Measurements from ENCODE around the gene RNLS. TPM values are rescaled to one million over a fixed set of nuclear protein-coding genes. Genes with fewer than 3 reads are reported as not detected.

The RNLS gene
- total RNA-seq, 2 donors from 2014 or later, result 2.1 to 2.4 TPM

GRCh38 chr10:88583584-88583957 lies 453 bp upstream of the RNLS start:
- Mint-ChIP-seq H3K36me3 (ENCODE audit: low read depth) (no peaks in the 10 kb centered on the region), H3K4me3 (peak overlapping the region; percentile 89), H3K27ac (peak overlapping the region; percentile 92), H3K9me3 (no peaks in the 10 kb centered on the region), H3K4me1 (peaks cover 5% of the 10 kb centered on the region), H3K27me3 (no peaks in the 10 kb centered on the region)
- ATAC-seq (replicated peaks), result no peak

GRCh38 chr10:88582411-88582805 lies 710 bp downstream of the RNLS start:
- H3K4me3 Mint-ChIP-seq, result peak overlapping the region; percentile 89
- H3K9me3 Mint-ChIP-seq, result no peaks in the 10 kb centered on the region
- no peaks in the 10 kb centered on the region for H3K27me3 Mint-ChIP-seq
- H3K27ac Mint-ChIP-seq, result peak overlapping the region; percentile 92
- ATAC-seq (replicated peaks), result no peak
- peaks cover 5% of the 10 kb centered on the region for H3K4me1 Mint-ChIP-seq
- no peaks in the 10 kb centered on the region for H3K36me3 Mint-ChIP-seq (ENCODE audit: low read depth)

GRCh38 chr10:88565072-88565471 lies 18.0 kb downstream of the RNLS start:
- no peak for ATAC-seq (replicated peaks)
- Mint-ChIP-seq H3K27ac (no peak overlapping the region), H3K4me1 (peaks cover 6% of the 10 kb centered on the region), H3K36me3 (ENCODE audit: low read depth) (no peaks in the 10 kb centered on the region), H3K4me3 (no peak overlapping the region), H3K9me3 (no peaks in the 10 kb centered on the region), H3K27me3 (no peaks in the 10 kb centered on the region)

- H3K4me3 Mint-ChIP-seq, result no peak overlapping the region
- peaks cover 12% of the 10 kb centered on the region for H3K4me1 Mint-ChIP-seq
- no peaks in the 10 kb centered on the region for H3K9me3 Mint-ChIP-seq
- H3K36me3 Mint-ChIP-seq (ENCODE audit: low read depth), result no peaks in the 10 kb centered on the region
- ATAC-seq (replicated peaks), result no peak
- no peak overlapping the region for H3K27ac Mint-ChIP-seq
- no peaks in the 10 kb centered on the region for H3K27me3 Mint-ChIP-seq
Observed at GRCh38 chr10:88562152-88562551, 21.0 kb downstream of the RNLS start.

- no peak for ATAC-seq (replicated peaks)
- Mint-ChIP-seq H3K27me3 (no peaks in the 10 kb centered on the region), H3K36me3 (ENCODE audit: low read depth) (no peaks in the 10 kb centered on the region), H3K9me3 (no peaks in the 10 kb centered on the region), H3K27ac (no peak overlapping the region), H3K4me1 (peaks cover 12% of the 10 kb centered on the region), H3K4me3 (no peak overlapping the region)
Observed at GRCh38 chr10:88557658-88558057, 25.5 kb downstream of the RNLS start.

GRCh38 chr10:88557256-88557655 lies 25.9 kb downstream of the RNLS start:
- Mint-ChIP-seq H3K4me3 (no peak overlapping the region), H3K36me3 (ENCODE audit: low read depth) (no peaks in the 10 kb centered on the region)

GRCh38 chr10:88555190-88555908 lies 27.8 kb downstream of the RNLS start:
- H3K4me1 Mint-ChIP-seq, result peaks cover 9% of the 10 kb centered on the region
- no peaks in the 10 kb centered on the region for H3K36me3 Mint-ChIP-seq (ENCODE audit: low read depth)
- no peaks in the 10 kb centered on the region for H3K27me3 Mint-ChIP-seq
- no peaks in the 10 kb centered on the region for H3K9me3 Mint-ChIP-seq
- no peak overlapping the region for H3K27ac Mint-ChIP-seq
- no peak for ATAC-seq (replicated peaks)
- no peak overlapping the region for H3K4me3 Mint-ChIP-seq

More at GRCh38 chr10:88557256-88557655, 25.9 kb downstream of the RNLS start:
- Mint-ChIP-seq H3K27ac (no peak overlapping the region), H3K9me3 (no peaks in the 10 kb centered on the region), H3K4me1 (peaks cover 12% of the 10 kb centered on the region), H3K27me3 (no peaks in the 10 kb centered on the region)
- no peak for ATAC-seq (replicated peaks)

GRCh38 chr10:88553116-88553752 lies 29.9 kb downstream of the RNLS start:
- Mint-ChIP-seq H3K4me1 (no peaks in the 10 kb centered on the region), H3K27me3 (no peaks in the 10 kb centered on the region), H3K9me3 (no peaks in the 10 kb centered on the region), H3K36me3 (ENCODE audit: low read depth) (no peaks in the 10 kb centered on the region), H3K27ac (no peak overlapping the region), H3K4me3 (no peak overlapping the region)
- ATAC-seq (replicated peaks), result peak; percentile 77

GRCh38 chr10:88551246-88551645 lies 31.9 kb downstream of the RNLS start:
- Mint-ChIP-seq H3K9me3 (no peaks in the 10 kb centered on the region), H3K4me3 (no peak overlapping the region), H3K27ac (no peak overlapping the region), H3K36me3 (ENCODE audit: low read depth) (no peaks in the 10 kb centered on the region), H3K27me3 (no peaks in the 10 kb centered on the region), H3K4me1 (no peaks in the 10 kb centered on the region)
- no peak for ATAC-seq (replicated peaks)

DNA sequence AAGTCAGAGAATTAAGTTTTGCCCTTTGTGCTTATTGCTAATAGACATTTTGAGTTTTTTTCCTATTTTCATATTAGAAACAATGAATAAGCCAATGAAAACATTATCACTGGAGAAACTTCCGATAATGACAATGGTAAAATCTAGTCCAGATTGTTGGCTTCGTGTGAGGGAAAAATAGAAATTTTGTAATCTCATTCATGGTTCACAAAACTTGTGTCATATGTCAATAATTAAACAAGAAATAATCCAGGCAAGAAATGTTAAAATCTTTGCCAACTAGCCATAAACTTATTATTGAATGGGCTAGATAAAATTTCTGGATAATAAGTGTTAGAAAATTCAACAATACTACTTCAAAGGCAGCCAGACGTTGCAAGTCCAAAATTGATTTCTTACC lies 36.6 kb downstream of the RNLS start:
- Mint-ChIP-seq H3K9me3 (no peaks in the 10 kb centered on the region), H3K4me1 (no peaks in the 10 kb centered on the region), H3K36me3 (ENCODE audit: low read depth) (no peaks in the 10 kb centered on the region), H3K27me3 (no peaks in the 10 kb centered on the region), H3K27ac (no peak overlapping the region), H3K4me3 (no peak overlapping the region)
- ATAC-seq (replicated peaks), result no peak

GRCh38 chr10:88545359-88545758 lies 37.8 kb downstream of the RNLS start:
- Mint-ChIP-seq H3K9me3 (no peaks in the 10 kb centered on the region), H3K36me3 (ENCODE audit: low read depth) (no peaks in the 10 kb centered on the region), H3K27ac (no peak overlapping the region), H3K27me3 (no peaks in the 10 kb centered on the region), H3K4me1 (no peaks in the 10 kb centered on the region), H3K4me3 (no peak overlapping the region)
- no peak for ATAC-seq (replicated peaks)

DNA sequence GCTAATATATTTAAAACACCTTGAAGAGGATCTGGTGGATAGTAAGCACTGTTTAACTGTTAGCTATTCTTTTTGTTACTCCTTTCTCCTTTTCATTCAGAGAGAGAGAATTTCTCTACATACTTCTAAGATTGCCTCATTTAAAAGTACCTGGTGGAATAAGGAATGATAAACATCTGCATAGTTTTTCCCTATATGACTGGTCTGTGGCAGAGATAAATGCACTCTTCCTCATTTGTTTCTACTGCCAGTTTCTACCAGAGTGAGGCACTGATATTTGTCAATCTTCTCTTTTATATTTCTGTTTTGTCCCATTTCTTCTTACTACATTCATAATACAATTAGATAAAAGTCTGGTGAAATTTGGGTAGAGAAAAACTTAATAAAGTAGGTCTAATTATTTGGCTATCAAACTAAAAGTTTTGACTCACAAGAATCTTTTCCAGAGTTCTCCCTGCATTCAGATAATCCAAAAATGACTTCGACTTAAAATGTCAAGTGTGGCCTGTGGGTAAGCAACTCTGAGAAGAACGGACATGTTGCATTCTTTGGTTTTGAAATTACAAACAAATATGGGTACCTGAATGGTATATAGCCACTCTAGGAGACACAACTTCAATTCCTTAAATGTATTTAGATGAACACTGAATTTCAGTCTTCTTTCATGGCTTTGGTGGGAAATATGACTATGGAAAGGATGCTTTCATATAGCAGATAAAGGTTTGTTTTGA lies 38.8 kb downstream of the RNLS start:
- H3K9me3 Mint-ChIP-seq, result no peaks in the 10 kb centered on the region
- no peak overlapping the region for H3K4me3 Mint-ChIP-seq
- no peaks in the 10 kb centered on the region for H3K4me1 Mint-ChIP-seq
- no peaks in the 10 kb centered on the region for H3K36me3 Mint-ChIP-seq (ENCODE audit: low read depth)
- ATAC-seq (replicated peaks), result peak; percentile 11
- no peak overlapping the region for H3K27ac Mint-ChIP-seq
- H3K27me3 Mint-ChIP-seq, result no peaks in the 10 kb centered on the region

DNA sequence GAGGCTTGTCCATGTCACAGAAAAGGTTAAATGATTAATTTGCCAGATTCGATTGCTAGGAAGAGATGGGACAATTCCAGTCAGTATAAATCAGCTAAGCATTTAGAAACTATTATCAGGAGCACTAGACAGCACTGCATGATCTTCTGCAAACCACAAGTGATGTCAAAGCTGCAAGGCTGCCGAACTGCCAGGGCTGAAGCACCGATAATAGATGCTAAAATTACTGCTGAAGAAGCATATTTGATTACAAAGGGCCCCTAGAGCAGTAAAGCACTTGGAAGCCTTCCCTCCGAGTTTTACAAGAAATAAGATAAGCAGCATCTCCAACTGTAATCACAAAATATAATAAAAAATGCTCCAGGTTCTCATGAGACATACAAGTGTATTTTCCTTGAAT lies 40.6 kb downstream of the RNLS start:
- H3K4me3 Mint-ChIP-seq, result no peak overlapping the region
- H3K27me3 Mint-ChIP-seq, result no peaks in the 10 kb centered on the region
- no peaks in the 10 kb centered on the region for H3K4me1 Mint-ChIP-seq
- no peaks in the 10 kb centered on the region for H3K9me3 Mint-ChIP-seq
- H3K27ac Mint-ChIP-seq, result no peak overlapping the region
- ATAC-seq (replicated peaks), result no peak
- H3K36me3 Mint-ChIP-seq (ENCODE audit: low read depth), result no peaks in the 10 kb centered on the region

DNA sequence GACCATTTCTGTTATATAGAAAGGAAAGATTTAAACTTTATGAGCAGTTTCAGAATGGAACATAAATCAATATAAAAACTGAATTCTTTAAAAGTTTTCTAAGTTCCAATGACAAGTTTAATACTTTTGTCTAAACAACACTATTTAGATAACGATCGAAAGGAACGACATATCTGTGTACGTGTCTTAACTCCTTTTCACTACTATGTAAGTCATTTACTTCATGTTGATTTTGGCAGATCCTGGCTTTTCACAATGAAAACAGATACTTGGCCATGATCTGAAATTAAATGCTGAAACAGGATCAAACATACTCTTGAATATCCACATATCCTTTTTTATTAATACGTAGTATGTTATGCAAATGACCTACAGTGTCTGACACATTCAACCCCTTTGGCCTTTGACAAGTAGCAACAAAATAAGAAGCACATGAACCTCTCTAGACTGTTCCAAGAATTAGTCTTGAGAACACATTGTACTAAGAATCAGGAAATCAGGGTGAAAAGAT lies 41.9 kb downstream of the RNLS start:
- H3K4me3 Mint-ChIP-seq, result no peak overlapping the region
- no peak for ATAC-seq (replicated peaks)
- no peaks in the 10 kb centered on the region for H3K9me3 Mint-ChIP-seq
- H3K4me1 Mint-ChIP-seq, result no peaks in the 10 kb centered on the region
- H3K27ac Mint-ChIP-seq, result no peak overlapping the region
- peaks cover 4% of the 10 kb centered on the region for H3K27me3 Mint-ChIP-seq
- H3K36me3 Mint-ChIP-seq (ENCODE audit: low read depth), result no peaks in the 10 kb centered on the region

DNA sequence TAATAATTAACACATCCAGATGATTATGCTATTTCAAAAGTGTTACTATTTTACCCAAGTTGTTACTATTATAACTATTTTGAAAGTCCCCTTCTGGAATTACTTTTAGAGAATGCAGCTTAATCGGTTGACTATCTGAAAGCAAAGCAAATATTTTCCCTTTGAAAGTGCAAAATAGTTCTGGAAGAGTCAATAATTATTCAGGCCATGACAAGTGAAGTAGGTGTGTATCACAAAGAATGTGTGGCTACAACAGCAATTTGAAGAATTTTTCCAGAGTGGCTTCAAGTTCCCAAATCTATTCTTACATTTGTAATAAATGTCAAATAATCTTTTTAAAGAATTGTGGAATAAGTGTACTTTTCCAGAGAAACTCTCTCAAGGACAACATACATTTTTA lies 42.8 kb downstream of the RNLS start:
- Mint-ChIP-seq H3K4me1 (no peaks in the 10 kb centered on the region), H3K36me3 (ENCODE audit: low read depth) (no peaks in the 10 kb centered on the region), H3K9me3 (no peaks in the 10 kb centered on the region), H3K27me3 (peaks cover 4% of the 10 kb centered on the region), H3K27ac (no peak overlapping the region), H3K4me3 (no peak overlapping the region)
- ATAC-seq (replicated peaks), result no peak
